ENCODE measurements around the gene EFNA5. TPM values are rescaled to one million over a fixed set of nuclear protein-coding genes. Genes with fewer than 3 reads are reported as not detected.

The EFNA5 gene
- total RNA-seq, 1 experiment from 2014 or later: 0.22 TPM

DNA sequence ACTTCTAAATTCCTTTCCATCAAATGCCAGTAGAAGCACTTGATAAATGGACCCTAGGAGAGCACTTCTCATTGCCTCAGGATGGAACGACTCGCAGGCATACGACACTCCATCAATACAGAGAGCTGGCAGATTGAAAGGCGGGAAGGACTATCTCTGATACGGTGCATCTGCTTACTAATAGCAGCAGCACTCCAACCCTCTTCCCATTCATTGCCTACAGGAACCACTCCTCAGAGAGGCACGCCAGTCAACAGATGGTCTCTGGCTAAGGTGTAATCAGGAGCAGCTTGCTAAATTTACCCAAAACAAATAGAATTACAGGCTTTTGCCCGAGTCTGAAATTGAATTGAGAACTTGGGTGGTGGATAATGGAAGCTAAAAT lies 168.1 kb downstream of the EFNA5 start:
- Histone ChIP-seq H3K9me3 (ENCODE audit: control insufficient read depth in 1 of 2, insufficient read depth in 1 of 2, low read depth in 1 of 2, low read length in 2 of 2) (no peaks in the 10 kb centered on the region), H3K4me2 (ENCODE audit: low read length) (no peak overlapping the region), H3K27ac (ENCODE audit: low read depth, low read length) (no peak overlapping the region), H3K4me1 (ENCODE audit: control insufficient read depth in 1 of 2, insufficient read depth in 2 of 2, low read length in 2 of 2) (no peaks in the 10 kb centered on the region), H2AFZ (ENCODE audit: low read depth, low read length, poor library complexity, severe bottlenecking) (no peak overlapping the region), H3K4me3 (replicated peaks in 1 of 2; ENCODE audit: low read depth in 1 of 2, low read length in 2 of 2) (no peak overlapping the region), H3K9ac (ENCODE audit: low read length) (no peak overlapping the region), H3K9me2 (ENCODE audit: insufficient read depth) (no peaks in the 10 kb centered on the region), H3K27me3 (ENCODE audit: insufficient read depth, low read length) (no peaks in the 10 kb centered on the region), H3K79me2 (ENCODE audit: insufficient read depth, low read length) (no peaks in the 10 kb centered on the region), H4K20me1 (ENCODE audit: insufficient read depth) (no peaks in the 10 kb centered on the region), H3K36me3 (ENCODE audit: control insufficient read depth in 1 of 2, insufficient read depth in 2 of 2, low read length in 2 of 2) (no peaks in the 10 kb centered on the region)
- ChIA-PET POLR2A (no interaction called here), CTCF (no interaction called here), RAD21 (ENCODE audit: low non-redundant PET in 1 of 2, low total read pairs in 2 of 2, uncharacterized antibody in 2 of 2, unreplicated experiment in 2 of 2) (no interaction called here)
- DNase-seq (ENCODE audit: low read depth, low spot score) (no peak), ATAC-seq (no peak)
- intact Hi-C loops (cut with micrococcal nuclease): no loop called here
- no TSS peak for BruUV-seq (replicated peaks)
- no peak for TF ChIP-seq POLR2A (IDR thresholded peaks at IDR 0.05; ENCODE audit: borderline replicate concordance, extremely low read depth, insufficient read depth, insufficient read length)

DNA sequence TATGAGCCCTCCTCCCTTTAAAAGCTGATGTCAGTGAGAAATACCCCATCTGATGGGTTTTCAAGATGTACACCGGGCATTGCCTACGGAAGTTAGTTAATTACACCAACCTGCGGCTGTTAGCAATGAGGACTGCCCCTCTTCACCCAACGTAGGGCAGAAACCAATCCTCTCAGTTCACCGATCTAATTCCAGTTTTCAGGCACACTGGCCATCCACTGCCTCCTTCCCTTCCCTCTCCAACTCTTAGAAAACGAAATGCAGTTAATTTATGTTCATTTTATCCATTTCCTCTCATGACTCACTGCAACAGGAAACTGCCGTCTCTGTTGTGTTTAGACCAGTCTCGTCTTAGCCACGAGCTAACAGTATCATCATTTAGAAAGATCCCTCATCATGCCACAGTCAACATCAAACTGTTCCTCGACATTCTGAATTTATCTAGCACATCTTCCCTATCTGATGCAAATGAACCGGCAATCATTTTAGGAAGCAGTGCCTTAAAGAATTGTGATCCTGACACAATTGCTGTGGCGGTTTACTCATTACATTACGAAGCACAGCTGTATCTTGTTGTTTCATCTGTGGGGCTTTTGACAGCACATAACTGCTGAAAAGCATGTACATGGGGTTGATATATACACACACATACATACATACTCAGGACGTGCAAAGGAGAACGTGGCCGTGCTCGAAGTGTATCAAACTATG lies 168.6 kb downstream of the EFNA5 start:
- no peaks in the 10 kb centered on the region for H4K20me1 ChIP-seq (ENCODE audit: insufficient read depth)
- ATAC-seq (no peak), DNase-seq (ENCODE audit: low read depth, low spot score) (no peak)
- no peak overlapping the region for H3K9ac ChIP-seq (ENCODE audit: low read length)
- ChIA-PET POLR2A (no interaction called here), RAD21 (ENCODE audit: low non-redundant PET in 1 of 2, low total read pairs in 2 of 2, uncharacterized antibody in 2 of 2, unreplicated experiment in 2 of 2) (no interaction called here), CTCF (no interaction called here)
- H3K27ac ChIP-seq (ENCODE audit: low read depth, low read length): no peak overlapping the region
- no peaks in the 10 kb centered on the region for H3K9me3 ChIP-seq (ENCODE audit: control insufficient read depth in 1 of 2, insufficient read depth in 1 of 2, low read depth in 1 of 2, low read length in 2 of 2)
- H3K79me2 ChIP-seq (ENCODE audit: insufficient read depth, low read length): no peaks in the 10 kb centered on the region
- no peaks in the 10 kb centered on the region for H3K27me3 ChIP-seq (ENCODE audit: insufficient read depth, low read length)
- no peak overlapping the region for H3K4me2 ChIP-seq (ENCODE audit: low read length)
- H3K4me3 ChIP-seq (replicated peaks in 1 of 2; ENCODE audit: low read depth in 1 of 2, low read length in 2 of 2): no peak overlapping the region
- BruUV-seq (replicated peaks): no TSS peak
- H3K9me2 ChIP-seq (ENCODE audit: insufficient read depth): no peaks in the 10 kb centered on the region
- intact Hi-C loops (cut with micrococcal nuclease): no loop called here
- H3K4me1 ChIP-seq (ENCODE audit: control insufficient read depth in 1 of 2, insufficient read depth in 2 of 2, low read length in 2 of 2): no peaks in the 10 kb centered on the region
- TF ChIP-seq SP1 (IDR thresholded peaks at IDR 0.05; ENCODE audit: low read depth): no peak
- no peak for TF ChIP-seq EGR1 (IDR thresholded peaks at IDR 0.05; ENCODE audit: low read depth)
- no peak for TF ChIP-seq CEBPB (IDR thresholded peaks at IDR 0.05; ENCODE audit: low read depth)
- TF ChIP-seq, protein P1, sequence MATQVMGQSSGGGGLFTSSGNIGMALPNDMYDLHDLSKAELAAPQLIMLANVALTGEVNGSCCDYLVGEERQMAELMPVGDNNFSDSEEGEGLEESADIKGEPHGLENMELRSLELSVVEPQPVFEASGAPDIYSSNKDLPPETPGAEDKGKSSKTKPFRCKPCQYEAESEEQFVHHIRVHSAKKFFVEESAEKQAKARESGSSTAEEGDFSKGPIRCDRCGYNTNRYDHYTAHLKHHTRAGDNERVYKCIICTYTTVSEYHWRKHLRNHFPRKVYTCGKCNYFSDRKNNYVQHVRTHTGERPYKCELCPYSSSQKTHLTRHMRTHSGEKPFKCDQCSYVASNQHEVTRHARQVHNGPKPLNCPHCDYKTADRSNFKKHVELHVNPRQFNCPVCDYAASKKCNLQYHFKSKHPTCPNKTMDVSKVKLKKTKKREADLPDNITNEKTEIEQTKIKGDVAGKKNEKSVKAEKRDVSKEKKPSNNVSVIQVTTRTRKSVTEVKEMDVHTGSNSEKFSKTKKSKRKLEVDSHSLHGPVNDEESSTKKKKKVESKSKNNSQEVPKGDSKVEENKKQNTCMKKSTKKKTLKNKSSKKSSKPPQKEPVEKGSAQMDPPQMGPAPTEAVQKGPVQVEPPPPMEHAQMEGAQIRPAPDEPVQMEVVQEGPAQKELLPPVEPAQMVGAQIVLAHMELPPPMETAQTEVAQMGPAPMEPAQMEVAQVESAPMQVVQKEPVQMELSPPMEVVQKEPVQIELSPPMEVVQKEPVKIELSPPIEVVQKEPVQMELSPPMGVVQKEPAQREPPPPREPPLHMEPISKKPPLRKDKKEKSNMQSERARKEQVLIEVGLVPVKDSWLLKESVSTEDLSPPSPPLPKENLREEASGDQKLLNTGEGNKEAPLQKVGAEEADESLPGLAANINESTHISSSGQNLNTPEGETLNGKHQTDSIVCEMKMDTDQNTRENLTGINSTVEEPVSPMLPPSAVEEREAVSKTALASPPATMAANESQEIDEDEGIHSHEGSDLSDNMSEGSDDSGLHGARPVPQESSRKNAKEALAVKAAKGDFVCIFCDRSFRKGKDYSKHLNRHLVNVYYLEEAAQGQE (IDR thresholded peaks at IDR 0.05; ENCODE audit: low read depth): no peak
- TF ChIP-seq TCF7L2 (IDR thresholded peaks at IDR 0.05; ENCODE audit: borderline replicate concordance, extremely low read depth, insufficient read depth, insufficient read length): no peak
- TF ChIP-seq POLR2AphosphoS5 (IDR thresholded peaks at IDR 0.05; ENCODE audit: low read depth, low read length): no peak
- no peak overlapping the region for H2AFZ ChIP-seq (ENCODE audit: low read depth, low read length, poor library complexity, severe bottlenecking)
- H3K36me3 ChIP-seq (ENCODE audit: control insufficient read depth in 1 of 2, insufficient read depth in 2 of 2, low read length in 2 of 2): no peaks in the 10 kb centered on the region
